ENCODE data around the gene CYP2S1. TPM values are rescaled to one million over a fixed set of nuclear protein-coding genes. Genes with fewer than 3 reads are reported as not detected.

Gene CYP2S1
- polyA plus RNA-seq, 2 donors, result 8.7 to 10.5 TPM

DNA sequence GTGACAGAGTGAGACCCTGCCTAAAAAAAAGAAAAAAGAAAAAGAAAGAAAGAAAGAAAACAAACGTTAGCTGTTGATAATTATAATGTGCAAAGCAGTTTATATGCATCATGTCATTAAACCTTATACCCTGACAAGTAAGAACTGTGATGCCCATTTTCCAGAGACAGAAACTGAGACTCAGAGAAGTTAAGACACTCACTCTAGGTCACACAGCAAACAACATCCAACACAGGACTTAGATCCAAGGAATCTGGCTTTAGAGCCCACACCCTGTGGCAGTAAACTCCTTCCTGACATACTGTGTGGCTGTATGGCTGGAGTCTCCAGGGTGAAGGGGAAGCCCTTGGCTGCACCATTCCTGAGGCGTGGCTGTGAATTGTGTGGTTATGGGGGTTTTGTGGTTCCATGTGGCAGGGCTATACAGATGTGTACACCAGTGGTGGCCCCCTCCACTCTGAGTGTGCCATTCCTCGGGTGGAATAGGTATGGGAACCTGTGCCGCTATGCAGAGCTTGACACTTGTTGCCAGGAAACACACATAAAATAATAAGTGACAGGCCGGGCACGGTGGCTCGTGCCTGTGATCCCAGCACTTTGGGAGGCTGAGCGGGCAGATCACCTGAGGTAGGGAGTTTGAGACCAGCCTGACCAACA, 41.6 kb downstream of the CYP2S1 start:
- WGBS, 2 donors, result 80 to 83% methylated on average over 8 of the region's 8 CpGs
- H3K27ac ChIP-seq (ENCODE audit: low read depth in 2 of 2, low read length in 1 of 2), result no peak overlapping the region
- H3K27me3 ChIP-seq (ENCODE audit: control insufficient read depth in 1 of 2, insufficient read depth in 2 of 2, low read length in 2 of 2), result no peaks in the 10 kb centered on the region
- H3K36me3 ChIP-seq (ENCODE audit: control insufficient read depth in 2 of 2, insufficient read depth in 2 of 2, low read length in 1 of 2), result peaks cover 0 to 5% of the 10 kb centered on the region in 2 donors
- H3K4me3 ChIP-seq (ENCODE audit: low read depth in 1 of 2, low read length in 2 of 2), result no peak overlapping the region
- H3K4me1 ChIP-seq (ENCODE audit: control insufficient read depth in 2 of 2, insufficient read depth in 2 of 2, low read length in 1 of 2), result peaks cover 0 to 6% of the 10 kb centered on the region in 2 donors
- no peaks in the 10 kb centered on the region for H3K9me3 ChIP-seq (ENCODE audit: control insufficient read depth in 2 of 2, insufficient read depth in 1 of 2, low read depth in 1 of 2, low read length in 1 of 2)

DNA sequence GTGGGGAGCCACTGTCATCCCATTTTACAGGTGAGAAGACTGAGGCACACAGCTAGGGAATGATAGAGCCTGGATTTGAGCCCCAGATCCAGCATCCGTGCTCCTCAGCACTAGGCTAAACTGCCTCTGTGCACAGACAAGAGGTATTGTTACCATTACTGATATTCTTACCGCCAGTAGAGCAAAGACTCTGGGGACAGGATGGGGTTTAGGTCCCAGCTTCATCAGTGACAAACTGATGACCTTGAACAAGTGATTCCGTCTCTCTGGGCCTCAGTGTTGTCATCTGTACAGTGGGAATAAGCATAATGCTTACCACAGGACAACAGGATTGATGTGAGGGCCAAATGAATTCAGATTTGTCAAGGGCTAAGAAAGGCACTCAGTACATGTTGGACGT, 42.5 kb downstream of the CYP2S1 start:
- peaks cover 0 to 6% of the 10 kb centered on the region in 2 donors for H3K4me1 ChIP-seq (ENCODE audit: control insufficient read depth in 2 of 2, insufficient read depth in 2 of 2, low read length in 1 of 2)
- no peaks in the 10 kb centered on the region for H3K27me3 ChIP-seq (ENCODE audit: control insufficient read depth in 1 of 2, insufficient read depth in 2 of 2, low read length in 2 of 2)
- no peaks in the 10 kb centered on the region for H3K9me3 ChIP-seq (ENCODE audit: control insufficient read depth in 2 of 2, insufficient read depth in 1 of 2, low read depth in 1 of 2, low read length in 1 of 2)
- WGBS, 2 donors, result 85 to 86% methylated on average over 4 of the region's 4 CpGs
- no peak overlapping the region for H3K4me3 ChIP-seq (ENCODE audit: low read depth in 1 of 2, low read length in 2 of 2)
- no peak overlapping the region for H3K27ac ChIP-seq (ENCODE audit: low read depth in 2 of 2, low read length in 1 of 2)
- H3K36me3 ChIP-seq (ENCODE audit: control insufficient read depth in 2 of 2, insufficient read depth in 2 of 2, low read length in 1 of 2), result peaks cover 0 to 5% of the 10 kb centered on the region in 2 donors

- no peaks in the 10 kb centered on the region for H3K27me3 ChIP-seq (ENCODE audit: control insufficient read depth in 1 of 2, insufficient read depth in 2 of 2, low read length in 2 of 2)
- H3K36me3 ChIP-seq (ENCODE audit: control insufficient read depth in 2 of 2, insufficient read depth in 2 of 2, low read length in 1 of 2), result peaks cover 0 to 13% of the 10 kb centered on the region in 2 donors
These were observed 45.2 kb downstream of the CYP2S1 start for GRCh38 chr19:41238244-41238643.

GRCh38 chr19:41239363-41239762, 46.3 kb downstream of the CYP2S1 start:
- peaks cover 0 to 13% of the 10 kb centered on the region in 2 donors for H3K36me3 ChIP-seq (ENCODE audit: control insufficient read depth in 2 of 2, insufficient read depth in 2 of 2, low read length in 1 of 2)
- no peaks in the 10 kb centered on the region for H3K27me3 ChIP-seq (ENCODE audit: control insufficient read depth in 1 of 2, insufficient read depth in 2 of 2, low read length in 2 of 2)
- 51 to 63% methylated on average over 9 of the region's 9 CpGs for WGBS, 2 donors
- H3K4me1 ChIP-seq (ENCODE audit: control insufficient read depth in 2 of 2, insufficient read depth in 2 of 2, low read length in 1 of 2), result peaks cover 0 to 6% of the 10 kb centered on the region in 2 donors
- H3K27ac ChIP-seq (ENCODE audit: low read depth in 2 of 2, low read length in 1 of 2), result no peak overlapping the region
- no peaks in the 10 kb centered on the region for H3K9me3 ChIP-seq (ENCODE audit: control insufficient read depth in 2 of 2, insufficient read depth in 1 of 2, low read depth in 1 of 2, low read length in 1 of 2)
- H3K4me3 ChIP-seq (ENCODE audit: low read depth in 1 of 2, low read length in 2 of 2), result no peak overlapping the region

More at GRCh38 chr19:41238244-41238643, 45.2 kb downstream of the CYP2S1 start:
- peaks cover 0 to 6% of the 10 kb centered on the region in 2 donors for H3K4me1 ChIP-seq (ENCODE audit: control insufficient read depth in 2 of 2, insufficient read depth in 2 of 2, low read length in 1 of 2)
- no peaks in the 10 kb centered on the region for H3K9me3 ChIP-seq (ENCODE audit: control insufficient read depth in 2 of 2, insufficient read depth in 1 of 2, low read depth in 1 of 2, low read length in 1 of 2)
- H3K4me3 ChIP-seq (ENCODE audit: low read depth in 1 of 2, low read length in 2 of 2), result no peak overlapping the region
- 88 to 90% methylated on average over 10 of the region's 10 CpGs for WGBS, 2 donors
- H3K27ac ChIP-seq (ENCODE audit: low read depth in 2 of 2, low read length in 1 of 2), result no peak overlapping the region

- Histone ChIP-seq H3K9me3 (ENCODE audit: control insufficient read depth in 2 of 2, insufficient read depth in 1 of 2, low read depth in 1 of 2, low read length in 1 of 2) (no peaks in the 10 kb centered on the region), H3K4me1 (ENCODE audit: control insufficient read depth in 2 of 2, insufficient read depth in 2 of 2, low read length in 1 of 2) (peaks cover 0 to 6% of the 10 kb centered on the region in 2 donors), H3K27ac (ENCODE audit: low read depth in 2 of 2, low read length in 1 of 2) (no peak overlapping the region), H3K27me3 (ENCODE audit: control insufficient read depth in 1 of 2, insufficient read depth in 2 of 2, low read length in 2 of 2) (no peaks in the 10 kb centered on the region), H3K36me3 (ENCODE audit: control insufficient read depth in 2 of 2, insufficient read depth in 2 of 2, low read length in 1 of 2) (peaks cover 0 to 13% of the 10 kb centered on the region in 2 donors), H3K4me3 (ENCODE audit: low read depth in 1 of 2, low read length in 2 of 2) (no peak overlapping the region)
- 92 to 93% methylated on average over 2 of the region's 2 CpGs for WGBS, 2 donors
These were observed 47.0 kb downstream of the CYP2S1 start for GRCh38 chr19:41239961-41240574.

GRCh38 chr19:41241859-41242258, 48.8 kb downstream of the CYP2S1 start:
- H3K27me3 ChIP-seq (ENCODE audit: control insufficient read depth in 1 of 2, insufficient read depth in 2 of 2, low read length in 2 of 2), result no peaks in the 10 kb centered on the region
- no peak overlapping the region for H3K27ac ChIP-seq (ENCODE audit: low read depth in 2 of 2, low read length in 1 of 2)
- H3K4me3 ChIP-seq (ENCODE audit: low read depth in 1 of 2, low read length in 2 of 2), result no peak overlapping the region
- H3K4me1 ChIP-seq (ENCODE audit: control insufficient read depth in 2 of 2, insufficient read depth in 2 of 2, low read length in 1 of 2), result peaks cover 0 to 6% of the 10 kb centered on the region in 2 donors
- WGBS, 2 donors, result 84 to 86% methylated on average over 5 of the region's 5 CpGs
- no peaks in the 10 kb centered on the region for H3K9me3 ChIP-seq (ENCODE audit: control insufficient read depth in 2 of 2, insufficient read depth in 1 of 2, low read depth in 1 of 2, low read length in 1 of 2)
- H3K36me3 ChIP-seq (ENCODE audit: control insufficient read depth in 2 of 2, insufficient read depth in 2 of 2, low read length in 1 of 2), result peaks cover 0 to 13% of the 10 kb centered on the region in 2 donors

- Histone ChIP-seq H3K36me3 (ENCODE audit: control insufficient read depth in 2 of 2, insufficient read depth in 2 of 2, low read length in 1 of 2) (peaks cover 0 to 14% of the 10 kb centered on the region in 2 donors), H3K4me1 (ENCODE audit: control insufficient read depth in 2 of 2, insufficient read depth in 2 of 2, low read length in 1 of 2) (peaks cover 0 to 5% of the 10 kb centered on the region in 2 donors), H3K9me3 (ENCODE audit: control insufficient read depth in 2 of 2, insufficient read depth in 1 of 2, low read depth in 1 of 2, low read length in 1 of 2) (no peaks in the 10 kb centered on the region), H3K4me3 (ENCODE audit: low read depth in 1 of 2, low read length in 2 of 2) (no peak overlapping the region), H3K27me3 (ENCODE audit: control insufficient read depth in 1 of 2, insufficient read depth in 2 of 2, low read length in 2 of 2) (no peaks in the 10 kb centered on the region), H3K27ac (ENCODE audit: low read depth in 2 of 2, low read length in 1 of 2) (no peak overlapping the region)
- 82 to 89% methylated on average over 4 of the region's 4 CpGs for WGBS, 2 donors
These were observed 51.1 kb downstream of the CYP2S1 start for GRCh38 chr19:41244117-41244516.

GRCh38 chr19:41245843-41246242, 52.8 kb downstream of the CYP2S1 start:
- 79 to 89% methylated on average over 3 of the region's 3 CpGs for WGBS, 2 donors
- Histone ChIP-seq H3K4me3 (ENCODE audit: low read depth in 1 of 2, low read length in 2 of 2) (no peak overlapping the region), H3K27ac (ENCODE audit: low read depth in 2 of 2, low read length in 1 of 2) (no peak overlapping the region), H3K4me1 (ENCODE audit: control insufficient read depth in 2 of 2, insufficient read depth in 2 of 2, low read length in 1 of 2) (no peaks in the 10 kb centered on the region), H3K27me3 (ENCODE audit: control insufficient read depth in 1 of 2, insufficient read depth in 2 of 2, low read length in 2 of 2) (no peaks in the 10 kb centered on the region), H3K36me3 (ENCODE audit: control insufficient read depth in 2 of 2, insufficient read depth in 2 of 2, low read length in 1 of 2) (peaks cover 0 to 13% of the 10 kb centered on the region in 2 donors), H3K9me3 (ENCODE audit: control insufficient read depth in 2 of 2, insufficient read depth in 1 of 2, low read depth in 1 of 2, low read length in 1 of 2) (no peaks in the 10 kb centered on the region)

- Histone ChIP-seq H3K4me3 (ENCODE audit: low read depth in 1 of 2, low read length in 2 of 2) (no peak overlapping the region), H3K36me3 (ENCODE audit: control insufficient read depth in 2 of 2, insufficient read depth in 2 of 2, low read length in 1 of 2) (peaks cover 0 to 12% of the 10 kb centered on the region in 2 donors), H3K4me1 (ENCODE audit: control insufficient read depth in 2 of 2, insufficient read depth in 2 of 2, low read length in 1 of 2) (no peaks in the 10 kb centered on the region), H3K27ac (ENCODE audit: low read depth in 2 of 2, low read length in 1 of 2) (no peak overlapping the region), H3K9me3 (ENCODE audit: control insufficient read depth in 2 of 2, insufficient read depth in 1 of 2, low read depth in 1 of 2, low read length in 1 of 2) (no peaks in the 10 kb centered on the region), H3K27me3 (ENCODE audit: control insufficient read depth in 1 of 2, insufficient read depth in 2 of 2, low read length in 2 of 2) (no peaks in the 10 kb centered on the region)
- 92 to 95% methylated on average over 4 of the region's 4 CpGs for WGBS, 2 donors
These were observed 55.9 kb downstream of the CYP2S1 start for GRCh38 chr19:41248895-41249294.

All from esophagus (tissue), 2 donors.